Osteoblast (primary cell): ENCODE measurements around the gene MAF. TPM values are rescaled to one million over a fixed set of nuclear protein-coding genes. Genes with fewer than 3 reads are reported as not detected.

Source experiments
- DNase-seq: peaks from one replicate; pipeline ENCODE4 v3.0.0; 2011; ENCODE audit warnings: low spot score, mixed read lengths; ENCODE audit not compliant: insufficient read length; ENCODE audit errors: missing footprints
- H2AFZ ChIP-seq: 2 replicates; pipeline ENCODE4 v1.6.0; 2011; ENCODE audit warnings: mild to moderate bottlenecking, low read length
- H3K27ac ChIP-seq: 2 replicates; pipeline ENCODE4 v1.5.1; 2011; ENCODE audit warnings: mild to moderate bottlenecking, low read depth, low read length, moderate library complexity
- H3K27me3 ChIP-seq: 2 replicates; pipeline ENCODE4 v1.6.0; 2012; ENCODE audit warnings: mild to moderate bottlenecking, control low read depth, inconsistent platforms, low read length, moderate library complexity; ENCODE audit not compliant: insufficient read depth
- H3K36me3 ChIP-seq: 2 replicates; pipeline ENCODE4 v1.5.1; 2011; ENCODE audit warnings: mild to moderate bottlenecking, low read length, control low read depth, moderate library complexity; ENCODE audit not compliant: insufficient read depth
- H3K4me1 ChIP-seq: 2 replicates; pipeline ENCODE4 v1.5.1; 2011; ENCODE audit warnings: mild to moderate bottlenecking, low read length, control low read depth, moderate library complexity; ENCODE audit not compliant: insufficient read depth
- H3K4me2 ChIP-seq: 2 replicates; pipeline ENCODE4 v1.6.0; 2011; ENCODE audit warnings: mild to moderate bottlenecking, low read length; ENCODE audit not compliant: insufficient read depth
- H3K4me3 ChIP-seq: fragments of 200-600 bp; sonication (generic); 3 replicates; pipeline ENCODE4 v1.5.1; 2012; ENCODE audit warnings: mild to moderate bottlenecking, low read length, inconsistent platforms; ENCODE audit not compliant: insufficient read depth
- H3K79me2 ChIP-seq: 2 replicates; pipeline ENCODE4 v1.6.0; 2012; ENCODE audit warnings: mild to moderate bottlenecking, low read length, control low read depth, inconsistent platforms; ENCODE audit not compliant: insufficient read depth
- H3K9me3 ChIP-seq: 2 replicates; pipeline ENCODE4 v1.5.1; 2011; ENCODE audit warnings: low read depth, low read length, control low read depth
- H4K20me1 ChIP-seq: 2 replicates; pipeline ENCODE4 v1.6.0; 2012; ENCODE audit warnings: mild to moderate bottlenecking, low read length, control low read depth; ENCODE audit not compliant: insufficient read depth
- total RNA-seq: library from RNA; depleted of rRNA; stranded (reverse); fragments of >200 nt; gene quantifications from 2 replicates; pipeline ENCODE4 v1.2.3, GENCODE V29; 2012
- TF ChIP-seq, protein P1 (sequence below): IDR thresholded peaks from 2 replicates; pipeline ENCODE4 v1.5.1; 2011; ENCODE audit warnings: mild to moderate bottlenecking, low read depth, low read length, moderate library complexity; ENCODE audit errors: extremely low read depth

MAF gene
- total RNA-seq, 1 donor = 40.2 TPM

GRCh38 chr16:79562166-79562823 lies 38.2 kb downstream of the MAF start:
- no peaks in the 10 kb centered on the region for H3K79me2 ChIP-seq
- no peak overlapping the region for H3K4me2 ChIP-seq
- TF ChIP-seq, protein P1, sequence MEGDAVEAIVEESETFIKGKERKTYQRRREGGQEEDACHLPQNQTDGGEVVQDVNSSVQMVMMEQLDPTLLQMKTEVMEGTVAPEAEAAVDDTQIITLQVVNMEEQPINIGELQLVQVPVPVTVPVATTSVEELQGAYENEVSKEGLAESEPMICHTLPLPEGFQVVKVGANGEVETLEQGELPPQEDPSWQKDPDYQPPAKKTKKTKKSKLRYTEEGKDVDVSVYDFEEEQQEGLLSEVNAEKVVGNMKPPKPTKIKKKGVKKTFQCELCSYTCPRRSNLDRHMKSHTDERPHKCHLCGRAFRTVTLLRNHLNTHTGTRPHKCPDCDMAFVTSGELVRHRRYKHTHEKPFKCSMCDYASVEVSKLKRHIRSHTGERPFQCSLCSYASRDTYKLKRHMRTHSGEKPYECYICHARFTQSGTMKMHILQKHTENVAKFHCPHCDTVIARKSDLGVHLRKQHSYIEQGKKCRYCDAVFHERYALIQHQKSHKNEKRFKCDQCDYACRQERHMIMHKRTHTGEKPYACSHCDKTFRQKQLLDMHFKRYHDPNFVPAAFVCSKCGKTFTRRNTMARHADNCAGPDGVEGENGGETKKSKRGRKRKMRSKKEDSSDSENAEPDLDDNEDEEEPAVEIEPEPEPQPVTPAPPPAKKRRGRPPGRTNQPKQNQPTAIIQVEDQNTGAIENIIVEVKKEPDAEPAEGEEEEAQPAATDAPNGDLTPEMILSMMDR = no peak
- H4K20me1 ChIP-seq = no peaks in the 10 kb centered on the region
- H3K36me3 ChIP-seq = no peaks in the 10 kb centered on the region
- DNase-seq = no peak
- no peak overlapping the region for H3K4me3 ChIP-seq
- no peaks in the 10 kb centered on the region for H3K4me1 ChIP-seq
- H3K27ac ChIP-seq = no peak overlapping the region
- no peaks in the 10 kb centered on the region for H3K9me3 ChIP-seq
- H3K27me3 ChIP-seq = no peaks in the 10 kb centered on the region
- H2AFZ ChIP-seq = no peak overlapping the region

DNA sequence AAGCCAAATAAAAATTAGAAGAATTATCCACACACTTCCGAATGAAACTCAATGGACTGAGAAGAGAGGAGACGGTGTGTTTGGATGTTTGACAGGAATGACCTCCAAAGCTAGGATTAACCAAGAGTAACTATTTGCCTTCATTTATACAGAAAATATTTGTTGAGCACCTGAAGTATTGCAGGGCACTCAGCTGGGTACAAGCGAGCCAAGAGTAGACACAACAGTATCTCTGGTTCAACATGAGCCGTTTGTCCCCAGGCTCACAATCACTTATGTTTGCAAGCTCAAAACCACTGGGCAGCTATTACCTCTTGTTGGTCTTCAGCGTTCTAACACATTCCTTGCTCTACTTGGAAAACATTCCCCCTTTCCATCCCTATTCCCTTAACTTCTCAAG lies 38.8 kb downstream of the MAF start:
- Histone ChIP-seq H3K4me1 (no peaks in the 10 kb centered on the region), H3K79me2 (no peaks in the 10 kb centered on the region), H3K27me3 (no peaks in the 10 kb centered on the region), H4K20me1 (no peaks in the 10 kb centered on the region), H3K4me2 (no peak overlapping the region), H3K9me3 (no peaks in the 10 kb centered on the region), H2AFZ (no peak overlapping the region), H3K4me3 (no peak overlapping the region), H3K36me3 (no peaks in the 10 kb centered on the region), H3K27ac (no peak overlapping the region)
- TF ChIP-seq, protein P1 = no peak
- no peak for DNase-seq

GRCh38 chr16:79560923-79561322 lies 39.6 kb downstream of the MAF start:
- DNase-seq = no peak
- Histone ChIP-seq H3K36me3 (no peaks in the 10 kb centered on the region), H3K27me3 (no peaks in the 10 kb centered on the region), H3K4me2 (no peak overlapping the region), H2AFZ (no peak overlapping the region), H3K4me1 (no peaks in the 10 kb centered on the region), H4K20me1 (no peaks in the 10 kb centered on the region), H3K79me2 (no peaks in the 10 kb centered on the region), H3K27ac (no peak overlapping the region), H3K9me3 (no peaks in the 10 kb centered on the region), H3K4me3 (no peak overlapping the region)
- TF ChIP-seq, protein P1 = no peak

- Histone ChIP-seq H3K4me3 (no peak overlapping the region), H3K36me3 (no peaks in the 10 kb centered on the region), H3K27ac (no peak overlapping the region), H3K4me2 (no peak overlapping the region), H4K20me1 (no peaks in the 10 kb centered on the region), H2AFZ (no peak overlapping the region), H3K27me3 (no peaks in the 10 kb centered on the region), H3K4me1 (no peaks in the 10 kb centered on the region), H3K9me3 (no peaks in the 10 kb centered on the region), H3K79me2 (no peaks in the 10 kb centered on the region)
- DNase-seq = no peak
- TF ChIP-seq, protein P1 = no peak
These were observed 40.2 kb downstream of the MAF start for GRCh38 chr16:79560318-79560717.
